Retina (tissue), 1 donor: ENCODE results near the gene AIRE.

Experiments used
- DNase-seq: peaks from one replicate; pipeline ENCODE4 v3.0.0-alpha.2; 2016

The AIRE gene

DNA sequence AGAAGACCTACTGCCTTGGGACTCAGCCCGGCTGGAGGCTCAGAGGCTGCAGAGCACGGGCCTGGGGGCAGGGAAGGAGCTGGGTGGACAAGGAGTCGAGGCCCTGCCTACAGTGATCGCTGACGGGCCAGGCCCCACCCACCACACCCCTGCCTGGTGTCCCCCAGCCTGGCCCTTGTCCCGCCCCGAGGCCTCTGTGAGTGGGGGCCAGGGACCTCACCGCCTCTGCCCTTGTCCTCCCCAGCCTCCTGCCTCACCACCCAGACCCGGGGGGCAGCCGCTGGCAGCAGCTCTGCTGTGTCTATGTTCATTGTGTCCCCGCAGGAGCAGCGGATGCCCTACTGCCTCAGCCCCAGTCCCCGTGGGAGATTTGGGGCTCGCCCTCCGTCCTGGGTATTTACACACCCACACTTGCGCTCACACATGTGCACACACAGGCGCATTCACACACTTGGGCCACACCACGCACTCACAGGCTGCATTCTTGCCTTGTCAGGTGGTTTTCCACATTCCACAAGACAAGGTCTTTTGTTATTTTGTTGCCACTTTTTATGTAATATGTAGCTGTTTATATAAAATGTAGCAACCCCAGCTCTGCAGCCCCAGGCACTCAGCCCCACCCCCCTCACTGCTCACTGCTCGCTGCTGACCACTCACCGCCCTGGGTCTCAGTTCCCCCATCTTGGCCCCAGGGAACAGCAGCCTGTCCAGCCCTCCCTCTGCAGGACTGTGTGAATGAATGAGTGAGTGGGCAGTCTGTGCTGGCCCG lies 21.4 kb downstream of the AIRE start:
- DNase-seq: no peak

- no peak for DNase-seq
These were observed 25.2 kb downstream of the AIRE start for GRCh38 chr21:44310628-44311507.

DNA sequence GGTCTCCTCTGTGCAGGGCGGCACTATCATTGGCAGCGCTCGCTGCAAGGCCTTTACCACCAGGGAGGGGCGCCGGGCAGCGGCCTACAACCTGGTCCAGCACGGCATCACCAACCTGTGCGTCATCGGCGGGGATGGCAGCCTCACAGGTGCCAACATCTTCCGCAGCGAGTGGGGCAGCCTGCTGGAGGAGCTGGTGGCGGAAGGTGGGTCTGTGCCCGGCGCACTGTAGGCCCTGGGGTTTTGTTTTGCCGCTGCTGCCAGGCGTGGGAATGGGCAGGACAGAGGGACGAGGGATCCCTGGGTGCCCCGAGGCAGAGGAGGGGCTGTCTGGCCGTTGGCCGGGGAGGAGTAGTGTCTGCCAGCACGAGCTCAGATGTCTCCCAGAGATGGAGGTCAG lies 26.4 kb downstream of the AIRE start:
- DNase-seq: no peak

DNA sequence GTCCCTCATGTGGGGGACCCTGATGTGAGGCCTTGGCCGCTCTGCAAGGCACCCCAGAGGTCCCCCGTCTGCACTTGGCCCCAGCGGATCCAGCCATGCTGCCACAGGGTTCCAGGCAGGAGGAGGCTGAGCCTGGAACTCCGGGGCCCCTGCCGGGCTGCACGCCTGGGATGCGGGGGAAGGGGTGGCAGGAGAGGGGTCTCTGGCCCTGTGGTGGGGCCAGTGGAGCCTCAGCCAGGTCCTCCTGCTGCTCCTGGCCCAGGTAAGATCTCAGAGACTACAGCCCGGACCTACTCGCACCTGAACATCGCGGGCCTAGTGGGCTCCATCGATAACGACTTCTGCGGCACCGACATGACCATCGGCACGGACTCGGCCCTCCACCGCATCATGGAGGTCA lies 27.0 kb downstream of the AIRE start:
- DNase-seq: no peak

DNA sequence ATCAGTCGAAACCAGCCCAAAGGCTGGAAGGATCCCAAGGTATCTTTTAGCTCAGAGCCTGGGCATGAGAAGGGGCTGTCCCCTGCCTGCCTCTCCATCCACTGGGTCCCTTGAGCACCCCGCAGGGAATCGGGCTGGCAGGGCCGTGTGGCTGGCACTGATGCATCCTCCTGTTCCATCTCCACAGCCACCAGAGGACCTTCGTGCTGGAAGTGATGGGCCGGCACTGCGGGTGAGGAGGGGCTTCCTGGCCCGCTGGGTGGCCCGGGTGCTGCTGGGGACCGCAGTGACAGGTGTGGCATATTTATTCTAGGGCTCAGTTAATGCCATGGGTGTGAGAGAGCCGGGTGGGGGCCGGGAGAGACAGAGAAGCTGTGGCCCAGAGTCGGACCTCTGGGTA lies 27.8 kb downstream of the AIRE start:
- DNase-seq: no peak

DNA sequence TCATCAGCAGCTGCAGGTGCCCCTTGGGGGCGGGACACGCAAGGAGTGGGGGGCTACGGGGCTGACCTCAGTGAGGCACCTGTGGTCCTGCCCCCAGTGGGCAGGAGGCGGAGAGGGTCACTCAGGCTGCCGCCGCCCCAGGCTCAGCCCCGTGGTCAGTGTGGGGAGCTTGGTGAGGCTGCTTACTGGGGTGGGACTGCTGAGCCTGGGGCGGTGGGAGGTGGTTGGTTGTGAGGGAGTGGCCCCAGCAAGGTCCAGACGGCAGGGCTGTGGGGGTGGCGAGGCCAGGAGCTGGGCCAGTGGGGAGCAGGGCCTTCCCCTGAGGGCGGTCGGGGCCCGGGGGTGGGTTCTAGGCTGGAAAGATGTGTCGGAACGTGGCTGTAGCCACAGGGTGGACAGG lies 28.5 kb downstream of the AIRE start:
- DNase-seq: no peak

DNA sequence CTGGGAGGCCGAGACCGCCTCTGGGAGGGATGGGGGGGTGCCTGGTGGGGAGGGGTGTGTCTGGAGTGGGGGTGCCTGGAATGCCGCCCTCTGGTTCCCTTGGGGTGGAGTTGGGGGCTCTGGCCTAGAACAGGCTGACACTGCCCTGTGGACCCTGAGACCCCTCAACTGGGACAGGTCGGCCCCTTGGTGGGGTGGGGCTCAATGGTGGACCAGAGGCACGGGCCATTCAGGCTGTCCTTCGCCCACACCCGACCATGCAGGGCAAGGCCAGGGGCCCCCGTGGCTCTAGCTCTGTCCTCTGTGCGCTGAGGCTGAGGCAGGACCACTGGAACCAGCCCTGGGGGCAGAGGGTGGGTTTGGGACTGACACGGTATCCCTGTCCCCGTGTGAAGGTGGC lies 28.9 kb downstream of the AIRE start:
- DNase-seq: no peak

- no peak for DNase-seq
These were observed 30.1 kb downstream of the AIRE start for GRCh38 chr21:44315691-44316203.

- DNase-seq: no peak
These were observed 30.7 kb downstream of the AIRE start for GRCh38 chr21:44316277-44316900.

DNA sequence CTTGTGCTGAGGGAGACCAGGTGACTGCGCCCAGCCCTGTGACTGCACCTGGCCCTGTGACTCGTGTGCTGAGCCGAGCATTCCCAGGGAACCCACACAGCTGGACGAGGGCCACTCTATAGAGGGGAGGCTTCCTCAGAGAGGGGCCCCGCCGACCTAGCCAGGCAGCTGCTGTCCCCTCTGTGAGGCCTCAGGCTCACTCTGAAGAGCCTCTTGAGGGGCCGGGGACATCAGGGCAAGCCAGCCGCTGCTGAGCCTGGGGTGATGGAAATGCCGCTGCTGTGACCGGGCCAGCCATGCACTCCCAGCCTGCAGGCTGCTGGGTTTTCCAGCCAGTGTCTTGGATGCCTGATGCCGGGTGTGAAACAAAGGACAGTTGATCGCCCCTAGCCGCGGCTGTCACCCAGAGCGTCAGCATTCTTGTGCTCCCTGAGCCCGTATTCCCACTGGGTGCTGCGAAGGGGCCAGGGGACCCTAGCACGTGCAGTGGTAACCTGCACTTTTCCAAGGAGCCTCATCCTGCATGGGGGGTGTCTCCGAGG lies 31.6 kb downstream of the AIRE start:
- no peak for DNase-seq

GRCh38 chr21:44317871-44318270 lies 32.2 kb downstream of the AIRE start:
- no peak for DNase-seq

- DNase-seq: no peak
These were observed 33.0 kb downstream of the AIRE start for GRCh38 chr21:44318489-44319285.

- no peak for DNase-seq
These were observed 33.9 kb downstream of the AIRE start for GRCh38 chr21:44319407-44320065.

GRCh38 chr21:44320847-44321246 lies 35.2 kb downstream of the AIRE start:
- no peak for DNase-seq

- no peak for DNase-seq
These were observed 36.3 kb downstream of the AIRE start for GRCh38 chr21:44321846-44322450.

DNA sequence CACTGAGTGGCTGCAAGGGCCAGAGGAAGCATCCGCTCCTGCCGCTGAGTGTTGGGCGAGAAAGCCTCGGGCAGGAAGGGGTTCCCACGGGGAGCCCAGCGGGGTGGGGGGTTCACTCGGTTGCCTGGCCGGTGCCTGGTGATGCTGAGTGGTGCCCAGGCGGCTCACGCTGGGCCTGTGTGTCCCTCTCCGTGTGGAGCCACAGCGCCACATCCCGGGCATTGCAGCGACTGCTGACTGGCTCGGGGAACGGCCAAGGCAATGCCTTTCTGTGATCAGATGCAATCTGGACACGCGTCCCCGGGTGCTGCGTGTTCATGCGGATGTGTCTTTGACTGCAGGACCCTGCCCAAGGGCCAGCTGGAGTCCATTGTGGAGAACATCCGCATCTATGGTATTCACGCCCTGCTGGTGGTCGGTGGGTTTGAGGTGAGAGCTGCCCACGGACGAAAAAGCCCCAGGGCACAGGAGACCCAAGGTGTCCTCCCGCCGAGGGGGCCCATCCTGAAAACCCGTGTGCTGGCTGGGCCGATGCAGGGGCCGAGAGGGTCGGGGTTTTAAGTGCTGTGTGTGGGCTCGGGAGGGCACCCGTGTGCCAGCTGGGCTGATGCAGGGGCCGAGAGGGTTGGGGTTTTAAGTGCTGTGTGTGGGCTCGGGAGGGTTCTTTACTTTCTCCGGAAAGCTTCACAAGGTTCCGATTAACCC lies 37.1 kb downstream of the AIRE start:
- DNase-seq: no peak

- no peak for DNase-seq
These were observed 37.9 kb downstream of the AIRE start for GRCh38 chr21:44323591-44323990.

- DNase-seq: no peak
These were observed 38.6 kb downstream of the AIRE start for GRCh38 chr21:44324106-44324853.

GRCh38 chr21:44324854-44325107 lies 39.1 kb downstream of the AIRE start:
- DNase-seq: no peak
